Spleen (tissue), 11 donors: ENCODE results near the gene PLEKHN1. TPM values are rescaled to one million over a fixed set of nuclear protein-coding genes. Genes with fewer than 3 reads are reported as not detected.

Experiments
- DNase-seq: peaks from one replicate; pipeline ENCODE4 v3.0.0-alpha.2; 2020
- H3K27ac ChIP-seq, 8 donors: fragments of 200-600 bp; sonication (generic) in 7 of 8; 1 replicate in 4 of 8; 2 replicates in 4 of 8; pipeline versions ENCODE4 v1.5.0 to v1.8.0; 2016 to 2021; ENCODE audit warnings: inconsistent platforms in 4 of 8, mild to moderate bottlenecking in 4 of 8, moderate library complexity in 1 of 8
- H3K27me3 ChIP-seq, 7 donors: fragments of 200-600 bp; sonication (generic) in 6 of 7; replicated peaks in 1 of 7; 1 replicate in 4 of 7; 2 replicates in 3 of 7; pipeline versions ENCODE4 v1.5.0 to v1.8.0; 2016 to 2021; ENCODE audit warnings: inconsistent platforms in 3 of 7, mild to moderate bottlenecking in 1 of 7
- H3K36me3 ChIP-seq, 6 donors: fragments of 200-600 bp; sonication (generic) in 5 of 6; 1 replicate in 4 of 6; 2 replicates in 2 of 6; pipeline versions ENCODE4 v1.5.0 to v1.8.0; 2016 to 2021; ENCODE audit warnings: inconsistent platforms in 2 of 6
- H3K4me1 ChIP-seq, 6 donors: fragments of 200-600 bp; sonication (generic) in 5 of 6; 1 replicate in 3 of 6; 2 replicates in 3 of 6; pipeline versions ENCODE4 v1.5.0 to v1.8.0; 2016 to 2021; ENCODE audit warnings: inconsistent platforms in 3 of 6
- H3K4me3 ChIP-seq, 8 donors: fragments of 200-600 bp; sonication (generic) in 7 of 8; 1 replicate in 4 of 8; 2 replicates in 4 of 8; pipeline versions ENCODE4 v1.5.0 to v1.8.0; 2016 to 2021; ENCODE audit warnings: inconsistent platforms in 4 of 8, mild to moderate bottlenecking in 4 of 8, moderate library complexity in 2 of 8
- H3K9me3 ChIP-seq, 8 donors: fragments of 200-600 bp; sonication (generic) in 7 of 8; 1 replicate in 4 of 8; 2 replicates in 4 of 8; pipeline versions ENCODE4 v1.5.0 to v1.8.0; 2016 to 2021; ENCODE audit warnings: inconsistent platforms in 4 of 8
- POLR2A ChIP-seq, 3 donors: fragments of 450-650 bp; IDR thresholded peaks; one replicate each; pipeline ENCODE4 v1.5.1; 2017; ENCODE audit warnings: antibody characterized with exemption in 3 of 3, mild to moderate bottlenecking in 1 of 3
- POLR2AphosphoS5 ChIP-seq, 3 donors: sonication (generic); formaldehyde crosslinking; IDR thresholded peaks; one replicate each; pipeline ENCODE4 v1.5.1; 2017; ENCODE audit warnings: antibody characterized with exemption in 3 of 3
- WGBS, 5 donors: extraction: QIAGEN DNeasy Blood & Tissue Kit in 3 of 5; methylation state at CpG; one replicate each; pipeline versions ENCODE4 v1.1.5 to v1.1.7; 2013 to 2018; 5-methylcytosine and 5-hydroxymethylcytosine counted together
- intact Hi-C: fragments of 100-400 bp; cut with DNase I; formaldehyde crosslinking; loops from one replicate; pipeline ENCODE4 v1.15.0; 2023; ENCODE audit warnings: low total_unique reads
- polyA plus RNA-seq, 3 donors: library from polyadenylated mRNA; stranded (reverse); fragments of 200-250 nt; gene quantifications; one replicate each; pipeline ENCODE4 v1.2.1, GENCODE V29; 2013
- total RNA-seq, 7 donors: library from RNA; depleted of rRNA in 3 of 7; stranded (reverse); fragments of >200 nt in 3 of 7; fragmentation: NEBNext Ultra II Directional in 4 of 7; extraction: Animal tissue kit (Norgen Biotek cat#: 25700) in 4 of 7; gene quantifications; one replicate each; pipeline versions ENCODE4 v1.1.0 to v1.2.1, GENCODE V29; 2016 to 2021
- TF ChIP-seq, protein P1 (sequence below), 11 experiments: fragments of 200-600 bp in 7 of 11; fragments of 450-650 bp in 4 of 11; sonication (generic) in 4 of 11; IDR thresholded peaks in 8 of 11; conservative IDR thresholded peaks in 3 of 11; 1 replicate in 7 of 11; 2 replicates in 4 of 11; pipeline versions ENCODE4 v1.4.0 to v1.8.0; 2016 to 2021; ENCODE audit warnings: antibody characterized with exemption in 11 of 11, inconsistent platforms in 4 of 11, mild to moderate bottlenecking in 1 of 11
- donor health status: healthy with polysubstance abuse.
- donor health status: DM: no; HTN: no; CAD: no; lungs with moderate emphysema.
- donor health status: DM: no; HTN: no; CAD: no.
- donor health status: Bipolar disorder and iron deficiency.
- donor health status: healthy.
- donor health status: DM: no; HTN: no; CAD: no.
- donor health status: DM: yes; HTN: yes; CAD: no.

Gene PLEKHN1
- total and polyA plus RNA-seq, 10 donors, result 0.17 to 2.2 (median 0.95) TPM

DNA sequence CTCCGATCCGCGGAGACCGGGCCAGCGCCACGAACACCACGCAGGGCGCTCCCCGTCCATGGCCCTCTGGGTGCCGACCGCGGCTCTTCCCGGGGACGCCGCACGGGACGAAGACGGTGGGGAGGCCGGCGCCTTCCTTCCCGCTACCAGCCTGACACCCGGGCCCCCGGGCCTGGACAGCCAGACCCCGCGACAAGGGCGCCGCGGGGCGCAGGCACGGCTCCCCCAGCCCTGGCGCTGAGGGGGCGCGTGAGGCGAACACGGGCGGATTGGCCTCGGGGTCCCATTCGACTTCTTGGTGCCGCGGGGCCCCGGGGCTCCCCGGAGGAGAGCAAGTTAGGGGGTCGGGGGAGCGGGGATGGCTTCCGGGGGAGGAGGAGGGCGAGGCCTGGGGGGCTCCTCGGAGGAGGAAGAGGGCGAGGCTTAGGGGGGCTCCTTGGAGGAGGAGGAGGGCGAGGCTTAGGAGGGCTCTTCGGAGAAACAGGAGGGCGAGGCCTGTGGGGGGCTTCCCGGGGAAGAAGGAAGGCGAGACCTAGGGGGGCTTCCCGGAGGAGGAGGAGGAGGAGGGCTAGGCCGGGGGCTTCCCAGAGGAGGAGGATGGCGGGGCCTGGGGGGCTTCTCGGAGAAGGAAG, 6.4 kb upstream of the PLEKHN1 start:
- Histone ChIP-seq H3K27me3 (peaks cover 0 to 13% (median 0%) of the 10 kb centered on the region in 7 donors), H3K4me3 (peak overlapping the region in 7 of 8 donors; percentile 92 to 100 (median 100)), H3K9me3 (no peaks in the 10 kb centered on the region), H3K36me3 (peaks cover 0 to 54% (median 26%) of the 10 kb centered on the region in 6 donors), H3K4me1 (peaks cover 13 to 78% (median 50%) of the 10 kb centered on the region in 6 donors), H3K27ac (peak overlapping the region in 4 of 8 donors; percentile 25 to 83 (median 79))
- 21 to 29% (median 22%) methylated on average over 41 to 57 of the region's 57 CpGs for WGBS, 5 donors
- TF ChIP-seq POLR2AphosphoS5 (IDR thresholded peaks at IDR 0.05), result no peak
- TF ChIP-seq, protein P1, sequence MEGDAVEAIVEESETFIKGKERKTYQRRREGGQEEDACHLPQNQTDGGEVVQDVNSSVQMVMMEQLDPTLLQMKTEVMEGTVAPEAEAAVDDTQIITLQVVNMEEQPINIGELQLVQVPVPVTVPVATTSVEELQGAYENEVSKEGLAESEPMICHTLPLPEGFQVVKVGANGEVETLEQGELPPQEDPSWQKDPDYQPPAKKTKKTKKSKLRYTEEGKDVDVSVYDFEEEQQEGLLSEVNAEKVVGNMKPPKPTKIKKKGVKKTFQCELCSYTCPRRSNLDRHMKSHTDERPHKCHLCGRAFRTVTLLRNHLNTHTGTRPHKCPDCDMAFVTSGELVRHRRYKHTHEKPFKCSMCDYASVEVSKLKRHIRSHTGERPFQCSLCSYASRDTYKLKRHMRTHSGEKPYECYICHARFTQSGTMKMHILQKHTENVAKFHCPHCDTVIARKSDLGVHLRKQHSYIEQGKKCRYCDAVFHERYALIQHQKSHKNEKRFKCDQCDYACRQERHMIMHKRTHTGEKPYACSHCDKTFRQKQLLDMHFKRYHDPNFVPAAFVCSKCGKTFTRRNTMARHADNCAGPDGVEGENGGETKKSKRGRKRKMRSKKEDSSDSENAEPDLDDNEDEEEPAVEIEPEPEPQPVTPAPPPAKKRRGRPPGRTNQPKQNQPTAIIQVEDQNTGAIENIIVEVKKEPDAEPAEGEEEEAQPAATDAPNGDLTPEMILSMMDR (IDR thresholded peaks at IDR 0.05 in 8 of 11, conservative IDR thresholded peaks at IDR 0.05 in 3 of 11), result no peak
- no peak for TF ChIP-seq POLR2A (IDR thresholded peaks at IDR 0.05)
- intact Hi-C loops, result no loop called here
- no peak for DNase-seq

DNA sequence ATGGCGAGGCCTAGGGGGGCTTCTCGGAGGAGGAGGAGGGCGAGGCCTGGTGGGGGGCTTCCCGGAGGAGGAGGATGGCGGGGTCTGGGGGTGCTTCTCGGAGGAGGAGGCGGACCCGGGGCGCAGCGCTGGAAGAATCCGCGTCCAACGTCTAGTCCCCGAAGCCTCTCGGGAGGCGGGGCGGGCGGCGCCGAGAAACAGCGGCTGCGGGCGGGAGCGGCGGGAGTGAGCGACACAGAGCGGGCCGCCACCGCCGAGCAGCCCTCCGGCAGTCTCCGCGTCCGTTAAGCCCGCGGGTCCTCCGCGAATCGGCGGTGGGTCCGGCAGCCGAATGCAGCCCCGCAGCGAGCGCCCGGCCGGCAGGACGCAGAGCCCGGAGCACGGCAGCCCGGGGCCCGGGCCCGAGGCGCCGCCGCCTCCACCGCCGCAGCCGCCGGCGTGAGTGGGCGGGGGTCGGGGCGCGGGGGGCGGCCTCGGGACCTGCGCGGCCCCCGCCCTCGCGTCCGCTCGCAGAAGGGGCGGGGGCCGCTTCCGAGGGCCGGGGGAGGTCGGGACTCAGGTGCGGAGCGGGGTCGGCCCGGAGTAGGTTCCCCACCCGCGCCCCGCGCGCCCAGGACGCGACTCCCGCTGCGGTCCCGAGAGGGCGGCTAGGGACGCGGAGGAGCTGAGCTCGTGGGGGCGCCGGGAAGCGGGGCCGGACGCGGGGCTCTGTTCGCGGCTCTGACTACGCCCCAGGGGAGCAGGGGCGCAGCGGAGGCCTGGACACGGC, 5.7 kb upstream of the PLEKHN1 start, which contains the start of gene KLHL17:
Gene KLHL17 (plus strand): TSS at position 222 of the 769 bp plus-strand sequence. CDS start 110 bp downstream, at position 332.
- intact Hi-C loops, result no loop called here
- H3K4me1 ChIP-seq, result peaks cover 13 to 73% (median 47%) of the 10 kb centered on the region in 6 donors
- peaks cover 0 to 13% (median 0%) of the 10 kb centered on the region in 7 donors for H3K27me3 ChIP-seq
- no peaks in the 10 kb centered on the region for H3K9me3 ChIP-seq
- H3K27ac ChIP-seq, result peak within 1 kb of the TSS in 5 of 8 donors; percentile 25 to 83 (median 78)
- 0 to 2% (median 1%) methylated on average over 24 to 109 of the region's 109 CpGs for WGBS, 5 donors
- H3K4me3 ChIP-seq, result peak within 1 kb of the TSS; percentile 64 to 100 (median 99)
- peak; percentile 95 for DNase-seq
- TF ChIP-seq, protein P1 (IDR thresholded peaks at IDR 0.05 in 8 of 11, conservative IDR thresholded peaks at IDR 0.05 in 3 of 11), result no peak
- TF ChIP-seq POLR2AphosphoS5 (IDR thresholded peaks at IDR 0.05) (peak; percentile 52 to 64 (median 55)), POLR2A (IDR thresholded peaks at IDR 0.05) (no peak)
- peaks cover 0 to 53% (median 19%) of the 10 kb centered on the region in 6 donors for H3K36me3 ChIP-seq

DNA sequence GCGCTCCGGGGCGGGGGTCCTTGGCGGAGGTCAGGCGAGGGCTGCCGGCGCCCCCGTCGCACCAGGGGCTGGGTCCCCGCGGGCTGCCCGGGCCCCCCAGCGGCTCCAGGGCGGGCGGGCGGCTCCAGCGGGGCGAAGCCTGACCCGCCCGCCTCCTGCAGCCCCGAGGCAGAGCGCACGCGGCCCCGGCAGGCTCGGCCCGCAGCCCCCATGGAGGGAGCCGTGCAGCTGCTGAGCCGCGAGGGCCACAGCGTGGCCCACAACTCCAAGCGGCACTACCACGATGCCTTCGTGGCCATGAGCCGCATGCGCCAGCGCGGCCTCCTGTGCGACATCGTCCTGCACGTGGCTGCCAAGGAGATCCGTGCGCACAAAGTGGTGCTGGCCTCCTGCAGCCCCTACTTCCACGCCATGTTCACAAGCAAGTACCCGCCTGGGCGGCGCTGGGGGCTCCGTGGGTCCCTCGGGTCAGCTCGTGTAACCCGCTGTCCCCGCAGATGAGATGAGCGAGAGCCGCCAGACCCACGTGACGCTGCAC, 5.1 kb upstream of the PLEKHN1 start:
- peaks cover 0 to 47% (median 12%) of the 10 kb centered on the region in 6 donors for H3K36me3 ChIP-seq
- H3K4me3 ChIP-seq, result peak overlapping the region; percentile 64 to 100 (median 96)
- no peak for DNase-seq
- H3K4me1 ChIP-seq, result peaks cover 17 to 73% (median 49%) of the 10 kb centered on the region in 6 donors
- no peaks in the 10 kb centered on the region for H3K9me3 ChIP-seq
- intact Hi-C loops, result no loop called here
- H3K27me3 ChIP-seq, result peaks cover 0 to 19% (median 0%) of the 10 kb centered on the region in 7 donors
- peak overlapping the region in 3 of 8 donors; percentile 51 to 80 (median 71) for H3K27ac ChIP-seq
- peak in 1 of 3 donors; percentile 30 for TF ChIP-seq POLR2AphosphoS5 (IDR thresholded peaks at IDR 0.05)
- no peak for TF ChIP-seq POLR2A (IDR thresholded peaks at IDR 0.05)
- TF ChIP-seq, protein P1 (IDR thresholded peaks at IDR 0.05 in 8 of 11, conservative IDR thresholded peaks at IDR 0.05 in 3 of 11), result no peak
- WGBS, 5 donors, result 37 to 50% (median 45%) methylated on average over 42 to 56 of the region's 56 CpGs; no CpG with 5 or more reads in 1 of the 5 donors
